Activated T-cell treated with anti-CD3 and anti-CD28 coated beads, Interleukin-2, amount 50 U/mL, for 72 hours (primary cell): Measurements from ENCODE around the gene ZNF385A. TPM values are rescaled to one million over a fixed set of nuclear protein-coding genes. Genes with fewer than 3 reads are reported as not detected.
"Not testable (repeated sequence)": the region's sequence is repeated elsewhere in the genome, so short reads cannot be mapped to it uniquely, and the experiment has no call there.

Experiments used
- ATAC-seq, 2 donors: fragments of 150-1000 bp; cut with Tn5 transposase; replicated peaks in 1 of 2; 2 replicates each; pipeline ENCODE4 v1.10.0; 2021; ENCODE audit warnings: moderate library complexity in 2 of 2, mild to moderate bottlenecking in 1 of 2
- DNase-seq, 2 donors: peaks; one replicate each; pipeline ENCODE4 v3.0.0; 2021 to 2022; ENCODE audit warnings: mixed read lengths in 1 of 2
- H3K27ac Mint-ChIP-seq: one replicate; pipeline ENCODE4 v1.8.0; 2022; ENCODE audit warnings: mild to moderate bottlenecking, moderate library complexity, mixed read lengths
- H3K27me3 Mint-ChIP-seq: one replicate; pipeline ENCODE4 v1.8.0; 2022; ENCODE audit warnings: low read depth, mixed read lengths
- H3K36me3 Mint-ChIP-seq, 2 donors: one replicate each; pipeline ENCODE4 v1.8.0; 2022; ENCODE audit warnings: mixed read lengths in 2 of 2, mild to moderate bottlenecking in 1 of 2; ENCODE audit not compliant: insufficient read depth in 2 of 2
- H3K4me1 Mint-ChIP-seq: one replicate; pipeline ENCODE4 v1.8.0; 2022; ENCODE audit warnings: low read depth, mixed read lengths
- H3K4me3 Mint-ChIP-seq, 2 donors: one replicate each; pipeline ENCODE4 v1.8.0; 2022; ENCODE audit warnings: mild to moderate bottlenecking in 2 of 2, mixed read lengths in 2 of 2, moderate library complexity in 2 of 2
- H3K9me3 Mint-ChIP-seq, 2 donors: one replicate each; pipeline ENCODE4 v1.8.0; 2022; ENCODE audit warnings: mixed read lengths in 2 of 2
- total RNA-seq, 2 donors: library from RNA; stranded (reverse); gene quantifications; one replicate each; pipeline ENCODE4 v1.2.3, GENCODE V29; 2022

Gene ZNF385A
- total RNA-seq, 2 donors from 2014 or later = 1.3 to 2.8 TPM

GRCh38 chr12:54358945-54359761, 25.4 kb downstream of the ZNF385A start:
- DNase-seq = peak; percentile 91 to 95
- H3K4me3 Mint-ChIP-seq = no peak overlapping the region
- peak; percentile 93 to 94 for ATAC-seq
- H3K4me1 Mint-ChIP-seq = peaks cover 26% of the 10 kb centered on the region
- H3K9me3 Mint-ChIP-seq = no peaks in the 10 kb centered on the region
- H3K27ac Mint-ChIP-seq = no peak overlapping the region
- peaks cover 6% of the 10 kb centered on the region for H3K27me3 Mint-ChIP-seq
- H3K36me3 Mint-ChIP-seq = no peaks in the 10 kb centered on the region

DNA sequence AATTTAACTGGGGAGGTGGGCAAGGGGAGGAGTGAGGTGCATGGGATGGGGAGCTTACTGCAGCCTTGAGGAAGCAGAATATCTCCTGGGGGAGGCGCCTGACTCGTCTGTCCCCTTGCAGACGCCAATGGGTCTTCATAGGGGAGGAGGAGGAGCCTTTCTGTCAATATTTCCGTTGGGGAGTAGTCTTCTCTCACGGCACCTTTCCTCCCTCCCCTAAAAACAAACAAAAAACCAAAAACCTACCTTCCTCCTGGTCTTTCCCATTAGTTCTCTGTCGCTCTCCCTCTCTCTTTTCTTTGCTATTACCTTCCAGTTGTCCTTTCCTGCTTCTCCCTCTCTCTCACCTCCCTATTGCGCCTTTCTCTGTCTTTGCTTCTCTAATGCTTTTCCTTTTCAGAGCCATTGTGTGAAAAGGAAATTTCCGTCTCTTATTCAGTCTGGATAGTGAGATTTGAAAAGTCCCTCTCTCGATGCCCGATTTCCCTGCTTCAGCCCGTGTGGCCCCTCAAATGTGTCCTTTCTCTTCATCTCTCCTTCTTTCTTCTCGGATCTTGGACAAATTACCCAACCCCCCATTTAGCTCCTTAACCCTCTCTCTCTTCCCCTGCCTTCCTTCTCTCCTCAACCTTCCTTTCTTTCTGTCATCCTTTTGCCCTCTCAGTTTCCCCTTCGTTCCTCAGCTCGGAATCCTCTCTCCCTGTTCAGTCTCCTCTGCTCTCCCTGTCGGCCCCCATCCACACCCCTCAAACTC, 26.2 kb downstream of the ZNF385A start:
- H3K9me3 Mint-ChIP-seq = no peaks in the 10 kb centered on the region
- DNase-seq = peak; percentile 55 to 62
- H3K4me1 Mint-ChIP-seq = peaks cover 19% of the 10 kb centered on the region
- H3K27me3 Mint-ChIP-seq = peaks cover 4% of the 10 kb centered on the region
- H3K36me3 Mint-ChIP-seq = no peaks in the 10 kb centered on the region
- ATAC-seq = peak in 1 of 2 donors; percentile 19
- H3K4me3 Mint-ChIP-seq = no peak overlapping the region
- H3K27ac Mint-ChIP-seq = no peak overlapping the region

GRCh38 chr12:54357506-54358190, 26.9 kb downstream of the ZNF385A start:
- Mint-ChIP-seq H3K27me3 (no peaks in the 10 kb centered on the region), H3K27ac (no peak overlapping the region), H3K4me3 (no peak overlapping the region), H3K4me1 (peaks cover 14% of the 10 kb centered on the region), H3K36me3 (no peaks in the 10 kb centered on the region), H3K9me3 (no peaks in the 10 kb centered on the region)
- ATAC-seq (no peak), DNase-seq (no peak)

DNA sequence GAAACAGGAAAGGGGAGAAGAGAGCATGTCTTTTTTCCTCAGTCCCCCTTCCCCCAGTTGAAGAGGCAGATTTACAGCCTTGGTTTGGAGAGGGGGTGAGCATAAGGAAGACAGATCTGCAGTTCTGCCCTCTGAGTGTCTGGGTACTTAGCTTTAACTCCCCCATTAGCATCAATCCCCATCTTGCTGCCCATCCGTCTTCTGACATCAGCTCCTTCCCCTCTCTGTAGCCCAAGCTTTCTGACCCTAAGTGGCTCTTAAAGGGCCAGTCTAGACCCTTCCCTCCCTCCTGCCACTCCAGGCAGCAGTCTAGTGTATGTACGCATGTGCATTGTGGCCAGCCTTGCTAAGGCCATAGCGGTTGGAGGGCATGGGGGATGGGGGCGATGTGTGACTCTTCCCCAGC, 27.6 kb downstream of the ZNF385A start:
- DNase-seq (no peak), ATAC-seq (no peak)
- H3K4me3 Mint-ChIP-seq = no peak overlapping the region
- peaks cover 19% of the 10 kb centered on the region for H3K4me1 Mint-ChIP-seq
- no peaks in the 10 kb centered on the region for H3K9me3 Mint-ChIP-seq
- no peaks in the 10 kb centered on the region for H3K36me3 Mint-ChIP-seq
- no peak overlapping the region for H3K27ac Mint-ChIP-seq
- H3K27me3 Mint-ChIP-seq = no peaks in the 10 kb centered on the region

DNA sequence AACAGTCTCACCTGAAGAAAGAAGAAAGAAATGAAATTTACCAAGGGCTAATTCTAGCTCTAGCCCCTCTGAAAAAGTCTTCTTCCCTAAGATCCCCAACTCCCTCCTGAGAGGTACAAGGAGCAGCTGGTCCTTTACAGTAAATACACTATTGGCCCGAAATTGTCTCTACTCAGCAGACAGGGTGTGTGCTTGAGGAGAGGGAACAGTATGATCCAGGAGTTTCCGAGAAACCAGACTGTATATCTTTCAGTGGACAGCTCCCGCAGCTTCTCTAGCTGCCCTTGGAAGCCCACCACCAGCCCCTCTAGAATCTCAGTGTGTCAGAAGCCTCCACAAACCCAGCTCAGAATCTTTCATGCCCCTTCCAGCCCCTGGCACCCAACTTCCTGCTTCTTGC, 28.3 kb downstream of the ZNF385A start:
- no peak for ATAC-seq
- Mint-ChIP-seq H3K9me3 (no peaks in the 10 kb centered on the region), H3K36me3 (no peaks in the 10 kb centered on the region), H3K27me3 (no peaks in the 10 kb centered on the region), H3K4me1 (peaks cover 25% of the 10 kb centered on the region), H3K27ac (no peak overlapping the region), H3K4me3 (no peak overlapping the region)
- no peak for DNase-seq

GRCh38 chr12:54355104-54355815, 29.3 kb downstream of the ZNF385A start:
- Mint-ChIP-seq H3K4me1 (peaks cover 19% of the 10 kb centered on the region), H3K27me3 (no peaks in the 10 kb centered on the region), H3K36me3 (no peaks in the 10 kb centered on the region), H3K27ac (peak overlapping the region; percentile 74), H3K4me3 (no peak overlapping the region), H3K9me3 (no peaks in the 10 kb centered on the region)
- no peak for ATAC-seq
- DNase-seq = no peak

DNA sequence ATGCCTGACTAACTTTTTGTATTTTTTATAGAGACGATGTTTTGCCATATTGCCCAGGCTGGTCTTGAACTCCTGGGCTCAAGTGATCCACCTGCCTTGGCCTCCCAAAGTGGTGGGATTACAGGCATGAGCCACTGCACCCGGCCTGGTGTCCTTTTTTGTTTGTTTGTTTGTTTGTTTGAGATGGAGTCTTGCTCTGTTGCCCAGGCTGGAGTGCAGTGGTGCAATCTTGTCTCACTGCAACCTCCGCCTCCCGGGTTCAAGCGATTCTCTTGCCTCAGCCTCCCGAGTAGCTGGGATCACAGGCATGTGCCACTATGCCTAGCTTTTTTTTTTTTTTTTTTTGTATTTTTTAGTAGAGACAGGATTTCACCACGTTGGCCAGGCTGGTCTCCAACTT, 30.3 kb downstream of the ZNF385A start:
- peak overlapping the region; percentile 43 for H3K27ac Mint-ChIP-seq
- not testable (repeated sequence) for ATAC-seq, H3K36me3 Mint-ChIP-seq

GRCh38 chr12:54352891-54353874, 31.4 kb downstream of the ZNF385A start:
- no peaks in the 10 kb centered on the region for H3K9me3 Mint-ChIP-seq
- no peak overlapping the region for H3K27ac Mint-ChIP-seq
- peak overlapping the region in 1 of 2 donors; percentile 61 for H3K4me3 Mint-ChIP-seq
- ATAC-seq = no peak
- peaks cover 19% of the 10 kb centered on the region for H3K4me1 Mint-ChIP-seq
- peaks cover 0 to 2% of the 10 kb centered on the region in 2 donors for H3K36me3 Mint-ChIP-seq
- H3K27me3 Mint-ChIP-seq = no peaks in the 10 kb centered on the region
- no peak for DNase-seq

More for the DNA sequence above, 30.3 kb downstream of the ZNF385A start:
- DNase-seq, H3K9me3 Mint-ChIP-seq, H3K27me3 Mint-ChIP-seq, H3K4me3 Mint-ChIP-seq: not testable (repeated sequence)
- peaks cover 19% of the 10 kb centered on the region for H3K4me1 Mint-ChIP-seq

GRCh38 chr12:54352022-54352531, 32.5 kb downstream of the ZNF385A start:
- ATAC-seq (peak; percentile 83 to 85), DNase-seq (peak; percentile 46 to 56)
- Mint-ChIP-seq H3K9me3 (no peaks in the 10 kb centered on the region), H3K27ac (peak overlapping the region; percentile 55), H3K4me1 (peaks cover 17% of the 10 kb centered on the region), H3K36me3 (peaks cover 3 to 5% of the 10 kb centered on the region in 2 donors), H3K27me3 (no peaks in the 10 kb centered on the region), H3K4me3 (peak overlapping the region; percentile 61 to 74)

DNA sequence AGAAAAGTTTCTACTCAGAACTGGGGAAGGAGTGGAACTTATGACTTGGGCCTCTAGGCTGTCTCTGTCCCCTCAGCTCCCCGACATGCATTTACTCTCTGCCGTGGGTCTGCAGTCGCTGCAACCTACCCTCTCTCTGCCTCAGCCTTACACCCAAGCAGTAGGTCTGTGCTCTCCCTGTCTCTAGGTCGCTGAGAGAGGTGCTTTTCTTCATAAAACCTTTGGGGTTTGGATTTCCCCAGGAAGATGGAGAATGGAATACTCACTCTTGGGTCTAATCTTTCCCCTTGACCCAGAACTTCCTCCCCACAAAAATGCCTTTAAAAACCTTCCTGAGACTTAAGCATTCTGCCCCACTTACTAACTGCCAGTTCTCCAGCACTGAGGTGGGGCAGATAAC, 33.2 kb downstream of the ZNF385A start:
- no peak for ATAC-seq
- Mint-ChIP-seq H3K4me1 (peaks cover 15% of the 10 kb centered on the region), H3K4me3 (peak overlapping the region in 1 of 2 donors; percentile 74), H3K27me3 (no peaks in the 10 kb centered on the region), H3K9me3 (no peaks in the 10 kb centered on the region), H3K36me3 (peaks cover 3 to 5% of the 10 kb centered on the region in 2 donors), H3K27ac (no peak overlapping the region)
- no peak for DNase-seq

DNA sequence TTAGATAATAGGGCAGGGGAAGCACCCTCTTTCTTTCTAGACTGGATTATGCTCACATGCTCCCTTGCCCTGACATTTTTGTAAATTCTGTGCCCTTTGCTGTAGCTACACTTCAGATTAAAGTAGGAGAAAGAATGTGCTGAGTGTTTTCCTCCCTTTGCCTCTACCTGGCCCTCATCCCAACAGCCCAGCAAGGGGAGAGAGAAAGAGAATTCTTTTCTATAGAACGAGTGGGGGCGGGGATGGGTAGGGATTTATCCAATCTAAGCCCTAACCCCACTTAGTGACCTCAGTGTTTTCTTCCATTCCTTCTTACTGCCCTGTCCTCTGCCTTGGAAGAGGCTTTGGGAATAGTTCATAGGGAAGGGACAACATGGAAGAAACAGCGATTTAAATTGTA, 33.8 kb downstream of the ZNF385A start:
- Mint-ChIP-seq H3K36me3 (peaks cover 3 to 5% of the 10 kb centered on the region in 2 donors), H3K9me3 (no peaks in the 10 kb centered on the region), H3K27me3 (no peaks in the 10 kb centered on the region), H3K27ac (no peak overlapping the region), H3K4me3 (no peak overlapping the region), H3K4me1 (peaks cover 15% of the 10 kb centered on the region)
- ATAC-seq = no peak
- DNase-seq = no peak
